HL-60 (cell line): ENCODE measurements around the gene SKP1. TPM values are rescaled to one million over a fixed set of nuclear protein-coding genes. Genes with fewer than 3 reads are reported as not detected.

ENCODE experiments used
- microRNA-seq: library from miRNA; unstranded; fragments of <30 nt; microRNA quantifications from one replicate; pipeline ENCODE4, GENCODE V29; 2018

Gene SKP1

Small RNA genes within 50 kb of the gene (microRNA-seq; reads per million reads assigned to microRNA genes)
- gene MIR3661 = not detected
